Activated naive CD8-positive, alpha-beta T cell treated with anti-CD3 and anti-CD28 coated beads for 36 hours (primary cell): ENCODE data around the gene GAP43. TPM values are rescaled to one million over a fixed set of nuclear protein-coding genes. Genes with fewer than 3 reads are reported as not detected.
A peak's percentile ranks its signal among the peaks of the same experiment; 100 is the strongest.

Experiments used
- DNase-seq: peaks from one replicate; pipeline ENCODE4 v3.0.0; 2021
- H3K27ac Mint-ChIP-seq: one replicate; pipeline ENCODE4 v1.8.0; 2022; ENCODE audit warnings: mild to moderate bottlenecking, moderate library complexity, mixed read lengths
- H3K27me3 Mint-ChIP-seq: one replicate; pipeline ENCODE4 v1.8.0; 2022; ENCODE audit warnings: mild to moderate bottlenecking, mixed read lengths
- H3K36me3 Mint-ChIP-seq: one replicate; pipeline ENCODE4 v1.8.0; 2021; ENCODE audit warnings: mild to moderate bottlenecking, mixed read lengths
- H3K4me1 Mint-ChIP-seq: one replicate; pipeline ENCODE4 v1.8.0; 2021; ENCODE audit warnings: mixed read lengths
- H3K4me3 Mint-ChIP-seq: one replicate; pipeline ENCODE4 v1.8.0; 2022; ENCODE audit warnings: mild to moderate bottlenecking, moderate library complexity, mixed read lengths
- H3K9me3 Mint-ChIP-seq: one replicate; pipeline ENCODE4 v1.8.0; 2022; ENCODE audit warnings: mixed read lengths
- total RNA-seq, 2 experiments: library from RNA; stranded (reverse); gene quantifications; one replicate each; pipeline ENCODE4 v1.2.3, GENCODE V29; 2021

The GAP43 gene
- total RNA-seq, 2 experiments from 2014 or later: 0.16 TPM; not detected in 1

DNA sequence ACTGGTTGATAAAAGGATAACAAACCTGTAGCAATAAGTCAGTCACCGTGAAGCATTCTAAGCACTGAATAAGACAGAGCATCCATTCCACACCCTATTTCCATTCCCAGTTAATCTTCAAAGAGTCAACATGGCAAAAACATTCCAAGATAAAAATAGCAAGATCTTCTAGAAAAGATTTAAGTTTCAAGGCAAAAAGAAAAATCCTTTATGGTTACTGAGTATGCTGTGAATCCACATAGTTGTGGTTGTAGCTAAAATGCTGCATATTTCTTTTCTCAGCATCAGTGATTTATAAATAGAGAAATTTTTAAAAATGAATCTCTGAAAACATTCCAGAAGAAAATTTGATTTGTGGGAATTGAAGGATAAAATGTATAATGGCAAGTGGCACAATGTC, 21.1 kb downstream of the GAP43 start:
- Mint-ChIP-seq H3K36me3 (no peaks in the 10 kb centered on the region), H3K27me3 (peaks cover 44% of the 10 kb centered on the region), H3K9me3 (no peaks in the 10 kb centered on the region), H3K27ac (no peak overlapping the region), H3K4me3 (no peak overlapping the region), H3K4me1 (peaks cover 3% of the 10 kb centered on the region)
- DNase-seq: no peak

GRCh38 chr3:115646027-115646690, 22.8 kb downstream of the GAP43 start:
- no peak for DNase-seq
- Mint-ChIP-seq H3K9me3 (no peaks in the 10 kb centered on the region), H3K4me3 (no peak overlapping the region), H3K36me3 (no peaks in the 10 kb centered on the region), H3K27me3 (peaks cover 50% of the 10 kb centered on the region), H3K27ac (no peak overlapping the region), H3K4me1 (peaks cover 3% of the 10 kb centered on the region)

- Mint-ChIP-seq H3K4me3 (no peak overlapping the region), H3K9me3 (no peaks in the 10 kb centered on the region), H3K4me1 (no peaks in the 10 kb centered on the region), H3K36me3 (no peaks in the 10 kb centered on the region), H3K27me3 (peaks cover 47% of the 10 kb centered on the region), H3K27ac (no peak overlapping the region)
- DNase-seq: no peak
Observed at GRCh38 chr3:115648559-115648958, 25.2 kb downstream of the GAP43 start.

DNA sequence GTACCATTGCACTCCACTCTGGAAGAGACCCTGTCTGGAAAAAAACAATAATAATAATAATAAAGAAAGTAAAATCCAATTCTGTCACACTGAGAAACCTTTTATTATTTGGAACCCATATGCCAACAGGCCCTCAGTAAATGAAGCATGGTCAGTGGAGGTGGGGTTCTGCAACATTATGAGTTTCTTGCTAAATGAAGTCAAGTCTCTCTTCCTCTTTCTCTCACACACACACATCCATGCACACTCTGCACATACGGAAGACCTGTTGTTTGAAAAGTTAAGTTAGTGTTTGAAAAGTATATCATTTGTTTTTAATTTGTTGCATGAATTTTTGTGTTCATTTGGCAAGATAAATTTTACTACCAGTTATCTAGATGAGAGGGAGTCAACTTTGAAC, 27.8 kb downstream of the GAP43 start:
- H3K27ac Mint-ChIP-seq: no peak overlapping the region
- no peak for DNase-seq
- H3K27me3 Mint-ChIP-seq: peaks cover 42% of the 10 kb centered on the region
- peaks cover 16% of the 10 kb centered on the region for H3K4me1 Mint-ChIP-seq
- H3K36me3 Mint-ChIP-seq: no peaks in the 10 kb centered on the region
- no peaks in the 10 kb centered on the region for H3K9me3 Mint-ChIP-seq
- H3K4me3 Mint-ChIP-seq: no peak overlapping the region

DNA sequence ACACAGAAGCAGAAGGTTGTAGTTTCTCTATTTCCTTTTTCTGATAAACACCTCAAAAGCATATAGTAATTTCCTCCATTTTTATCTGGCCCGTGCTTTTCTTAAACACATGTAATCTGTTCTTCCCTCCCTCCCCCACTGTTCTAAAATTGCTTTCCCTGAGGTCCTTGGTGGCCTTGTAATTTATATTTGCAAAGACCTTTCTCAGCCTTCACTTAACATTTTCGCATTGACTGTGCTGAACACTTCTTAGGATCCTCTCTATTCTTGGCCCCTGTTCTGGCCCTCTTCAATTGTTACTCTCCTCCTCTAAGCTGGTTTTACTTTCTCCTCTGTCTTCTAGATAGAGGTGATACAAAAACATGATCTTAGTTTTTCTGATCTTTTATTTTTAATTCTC, 28.3 kb downstream of the GAP43 start:
- Mint-ChIP-seq H3K4me3 (no peak overlapping the region), H3K27me3 (peaks cover 38% of the 10 kb centered on the region), H3K36me3 (no peaks in the 10 kb centered on the region)

DNA sequence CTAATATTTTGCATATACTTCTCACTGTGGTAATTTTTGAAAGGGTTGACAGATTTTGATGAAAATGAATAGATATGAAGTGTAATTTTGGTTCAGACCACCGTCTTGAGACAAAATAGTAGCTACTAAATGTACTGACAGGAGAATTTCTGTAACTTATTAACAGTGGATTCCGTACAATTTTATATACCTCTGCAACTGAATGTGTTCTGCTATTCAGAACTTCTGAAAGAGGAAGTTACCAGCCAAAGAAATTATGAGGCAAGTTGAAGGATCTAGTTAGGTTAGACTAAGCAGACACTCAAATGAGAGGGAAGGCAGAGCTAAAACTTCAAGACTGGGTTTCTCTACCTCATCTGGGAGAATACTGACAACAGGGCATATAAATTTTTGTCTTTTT, 29.4 kb downstream of the GAP43 start:
- no peak overlapping the region for H3K27ac Mint-ChIP-seq
- H3K36me3 Mint-ChIP-seq: peaks cover 1% of the 10 kb centered on the region
- H3K4me1 Mint-ChIP-seq: peaks cover 30% of the 10 kb centered on the region
- DNase-seq: no peak
- H3K27me3 Mint-ChIP-seq: peaks cover 32% of the 10 kb centered on the region
- H3K9me3 Mint-ChIP-seq: no peaks in the 10 kb centered on the region
- H3K4me3 Mint-ChIP-seq: no peak overlapping the region

More for the DNA sequence above, 28.3 kb downstream of the GAP43 start:
- H3K9me3 Mint-ChIP-seq: no peaks in the 10 kb centered on the region
- no peak for DNase-seq
- no peak overlapping the region for H3K27ac Mint-ChIP-seq
- peaks cover 21% of the 10 kb centered on the region for H3K4me1 Mint-ChIP-seq

DNA sequence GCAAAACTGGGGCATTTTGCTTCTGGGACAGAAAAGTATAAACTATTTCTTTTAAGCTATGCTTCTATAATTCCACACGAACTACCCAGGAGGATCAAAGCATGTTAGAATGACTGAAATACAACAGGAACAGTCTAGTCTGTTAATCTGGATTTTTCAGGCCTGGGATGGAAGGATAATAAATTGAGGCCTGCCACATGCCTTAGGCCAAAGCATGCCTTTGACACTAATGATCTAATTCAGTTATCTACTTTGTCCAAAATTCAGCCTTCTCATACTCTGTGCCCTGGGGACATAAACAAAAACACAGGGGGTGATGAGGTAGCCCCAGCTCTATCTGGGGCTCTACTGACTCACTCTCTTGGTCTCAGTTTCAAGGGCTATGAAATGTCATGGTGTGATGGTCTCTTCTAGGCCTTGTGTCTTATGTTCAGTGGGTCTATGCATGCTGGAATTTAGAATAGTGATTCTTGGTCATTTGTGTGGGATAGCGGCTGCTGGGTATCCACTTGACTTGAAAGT, 32.5 kb downstream of the GAP43 start:
- peaks cover 54% of the 10 kb centered on the region for H3K4me1 Mint-ChIP-seq
- H3K27me3 Mint-ChIP-seq: peaks cover 12% of the 10 kb centered on the region
- no peak for DNase-seq
- peak overlapping the region; percentile 90 for H3K27ac Mint-ChIP-seq
- H3K9me3 Mint-ChIP-seq: peaks cover 3% of the 10 kb centered on the region
- no peak overlapping the region for H3K4me3 Mint-ChIP-seq
- H3K36me3 Mint-ChIP-seq: peaks cover 3% of the 10 kb centered on the region

GRCh38 chr3:115657168-115657567, 33.9 kb downstream of the GAP43 start:
- Mint-ChIP-seq H3K27me3 (peaks cover 8% of the 10 kb centered on the region), H3K4me1 (peaks cover 57% of the 10 kb centered on the region), H3K4me3 (peak overlapping the region; percentile 69), H3K9me3 (peaks cover 3% of the 10 kb centered on the region), H3K27ac (peak overlapping the region; percentile 90), H3K36me3 (peaks cover 3% of the 10 kb centered on the region)
- DNase-seq: no peak

- peaks cover 65% of the 10 kb centered on the region for H3K4me1 Mint-ChIP-seq
- DNase-seq: no peak
Observed at GRCh38 chr3:115658032-115658336, 34.7 kb downstream of the GAP43 start.

DNA sequence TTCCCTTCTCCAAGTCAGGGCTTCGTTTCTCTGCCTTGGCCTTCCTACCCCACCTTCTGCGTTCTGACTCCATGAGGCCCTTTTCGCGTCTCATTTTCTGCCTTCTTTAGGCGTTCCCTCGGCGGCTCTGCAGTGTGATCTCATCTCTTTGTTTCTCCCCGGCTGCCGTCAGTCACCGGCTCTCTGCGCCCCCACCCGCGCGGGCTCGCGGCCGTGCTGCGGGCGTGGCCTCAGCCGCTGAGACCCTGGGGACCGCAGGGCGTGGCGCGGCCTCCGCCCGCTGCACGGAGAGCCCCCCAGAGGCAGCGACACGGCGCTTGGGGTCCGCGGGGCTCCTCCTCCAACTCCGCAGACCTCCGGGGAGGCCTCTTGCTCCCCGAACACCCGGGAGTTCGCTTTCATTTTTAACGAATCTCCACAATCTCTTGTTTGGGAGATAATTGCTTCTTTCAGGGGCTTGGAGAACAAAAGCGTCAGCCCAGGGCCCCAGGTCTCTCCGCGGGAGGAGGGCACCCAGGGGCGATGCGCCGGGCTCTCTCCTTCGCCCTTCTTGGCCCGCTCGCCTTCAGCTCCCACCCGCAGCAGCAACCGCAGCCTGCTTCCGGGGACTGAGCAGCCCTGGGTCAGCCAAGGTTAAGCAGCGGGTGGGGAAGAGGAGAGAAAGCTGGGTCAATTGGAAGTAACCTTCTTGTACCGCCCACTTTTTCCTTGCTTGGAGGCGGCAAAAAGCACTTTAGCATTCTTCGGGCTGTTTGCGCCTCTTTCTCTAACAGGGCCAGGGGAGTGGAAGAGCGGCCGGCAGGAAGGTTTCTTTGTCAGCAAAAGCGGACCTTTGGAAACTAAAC, 35.2 kb downstream of the GAP43 start:
- Mint-ChIP-seq H3K4me1 (peaks cover 71% of the 10 kb centered on the region), H3K27me3 (no peaks in the 10 kb centered on the region), H3K4me3 (peak overlapping the region; percentile 98), H3K27ac (peak overlapping the region; percentile 100), H3K36me3 (peaks cover 3% of the 10 kb centered on the region), H3K9me3 (peaks cover 3% of the 10 kb centered on the region)
- peak; percentile 84 for DNase-seq

More at GRCh38 chr3:115658032-115658336, 34.7 kb downstream of the GAP43 start:
- peak overlapping the region; percentile 98 for H3K4me3 Mint-ChIP-seq
- peaks cover 3% of the 10 kb centered on the region for H3K9me3 Mint-ChIP-seq
- H3K27ac Mint-ChIP-seq: peak overlapping the region; percentile 100
- peaks cover 3% of the 10 kb centered on the region for H3K36me3 Mint-ChIP-seq
- peaks cover under 1% of the 10 kb centered on the region for H3K27me3 Mint-ChIP-seq

GRCh38 chr3:115659253-115660220, 36.2 kb downstream of the GAP43 start:
- peak overlapping the region; percentile 100 for H3K27ac Mint-ChIP-seq
- no peaks in the 10 kb centered on the region for H3K27me3 Mint-ChIP-seq
- H3K4me1 Mint-ChIP-seq: peaks cover 72% of the 10 kb centered on the region
- peaks cover 3% of the 10 kb centered on the region for H3K36me3 Mint-ChIP-seq
- DNase-seq: no peak
- H3K4me3 Mint-ChIP-seq: peak overlapping the region; percentile 98
- peaks cover 3% of the 10 kb centered on the region for H3K9me3 Mint-ChIP-seq

- Mint-ChIP-seq H3K4me3 (no peak overlapping the region), H3K4me1 (peaks cover 62% of the 10 kb centered on the region), H3K27me3 (no peaks in the 10 kb centered on the region), H3K36me3 (peaks cover 3% of the 10 kb centered on the region), H3K27ac (peak overlapping the region; percentile 20), H3K9me3 (peaks cover 3% of the 10 kb centered on the region)
- no peak for DNase-seq
Observed at GRCh38 chr3:115660646-115661337, 37.5 kb downstream of the GAP43 start.

DNA sequence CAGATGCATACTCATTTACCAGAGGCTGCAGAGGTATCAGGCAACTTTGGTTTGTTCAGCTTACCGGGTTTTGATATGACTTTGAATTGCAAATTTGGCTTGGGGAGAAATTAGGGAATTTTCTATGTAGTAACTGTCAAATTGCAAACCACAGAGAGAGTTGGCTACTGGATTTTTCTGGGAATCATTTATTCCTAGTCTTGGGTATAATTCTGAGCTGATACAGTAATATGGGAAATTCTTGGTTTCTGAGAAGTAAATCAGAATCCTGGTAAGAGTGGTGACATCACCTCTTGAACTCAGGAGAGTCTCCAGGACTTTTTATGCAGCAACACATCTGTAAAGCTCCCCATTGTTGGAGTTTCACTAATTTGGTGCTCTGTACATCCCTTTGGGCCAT, 39.0 kb downstream of the GAP43 start:
- Mint-ChIP-seq H3K9me3 (peaks cover 3% of the 10 kb centered on the region), H3K27me3 (no peaks in the 10 kb centered on the region), H3K4me3 (no peak overlapping the region), H3K27ac (no peak overlapping the region), H3K36me3 (peaks cover 1% of the 10 kb centered on the region), H3K4me1 (peaks cover 63% of the 10 kb centered on the region)
- no peak for DNase-seq

- Mint-ChIP-seq H3K4me3 (no peak overlapping the region), H3K9me3 (peaks cover 3% of the 10 kb centered on the region), H3K36me3 (no peaks in the 10 kb centered on the region), H3K27me3 (no peaks in the 10 kb centered on the region), H3K27ac (peak overlapping the region; percentile 42), H3K4me1 (peaks cover 63% of the 10 kb centered on the region)
- no peak for DNase-seq
Observed at GRCh38 chr3:115663414-115663813, 40.1 kb downstream of the GAP43 start.
